UCSD-AML1 (cell line): ENCODE data around the gene CARD8.
"Not testable (repeated sequence)": the region's sequence is repeated elsewhere in the genome, so short reads cannot be mapped to it uniquely, and the experiment has no call there.

Experiments
- DNase-seq: peaks from one replicate; lab custom pipeline; 2025; ENCODE audit not compliant: unreplicated experiment; lab: John Stamatoyannopoulos, UW

The CARD8 gene

DNA sequence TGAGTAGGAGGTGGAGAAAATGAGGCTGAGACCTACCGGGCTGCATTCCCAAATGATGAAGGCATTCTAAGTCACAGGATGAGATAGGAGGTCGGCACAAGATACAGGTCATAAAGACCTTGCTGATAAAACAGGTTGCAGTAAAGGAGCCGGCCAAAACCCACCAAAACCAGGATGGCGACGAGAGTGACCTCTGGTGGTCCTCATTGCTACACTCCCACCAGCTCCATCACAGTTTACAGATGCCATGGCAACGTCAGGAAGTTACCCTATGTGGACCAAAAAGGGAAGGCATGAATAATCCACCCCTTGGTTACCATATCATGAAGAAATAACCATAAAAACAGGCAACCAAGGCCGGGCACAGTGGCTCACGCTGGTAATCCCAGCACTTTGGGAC, 9.6 kb upstream of the CARD8 start:
- DNase-seq = not testable (repeated sequence)

DNA sequence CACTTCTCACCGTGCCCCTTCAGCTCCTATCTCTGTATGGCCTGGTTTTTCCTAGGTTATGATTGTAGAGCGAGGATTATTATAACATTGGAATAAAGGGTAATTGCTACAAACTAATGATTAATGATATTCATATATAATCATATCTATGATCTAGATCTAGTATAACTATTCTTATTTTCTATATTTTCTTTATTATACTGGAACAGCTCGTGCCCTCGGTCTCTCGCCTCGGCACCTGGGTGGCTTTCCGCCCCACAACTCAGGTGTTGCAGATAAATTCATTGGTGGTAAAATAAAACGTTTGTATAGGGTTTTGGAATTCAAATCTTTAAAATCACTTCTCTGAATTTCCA, 4.6 kb upstream of the CARD8 start:
- DNase-seq = not testable (repeated sequence)

DNA sequence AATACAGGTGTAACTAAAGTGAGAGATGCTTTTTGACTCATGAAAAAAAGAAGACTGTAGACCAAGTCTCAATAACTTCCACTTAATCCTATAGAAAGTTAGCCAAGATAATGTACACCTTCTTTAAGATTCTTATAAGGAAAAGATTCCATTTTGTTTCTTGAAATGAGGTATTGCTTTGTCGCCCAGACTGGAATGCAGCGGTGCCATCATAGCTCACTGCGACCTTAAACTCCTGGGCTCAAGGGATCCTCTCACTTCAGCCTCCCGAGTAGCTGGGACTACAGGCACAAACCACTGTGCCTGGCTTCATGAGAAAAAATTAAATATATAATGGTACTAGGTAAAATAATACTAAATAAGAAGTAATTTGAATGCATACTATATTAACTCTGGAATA, 3.3 kb upstream of the CARD8 start:
- not testable (repeated sequence) for DNase-seq

DNA sequence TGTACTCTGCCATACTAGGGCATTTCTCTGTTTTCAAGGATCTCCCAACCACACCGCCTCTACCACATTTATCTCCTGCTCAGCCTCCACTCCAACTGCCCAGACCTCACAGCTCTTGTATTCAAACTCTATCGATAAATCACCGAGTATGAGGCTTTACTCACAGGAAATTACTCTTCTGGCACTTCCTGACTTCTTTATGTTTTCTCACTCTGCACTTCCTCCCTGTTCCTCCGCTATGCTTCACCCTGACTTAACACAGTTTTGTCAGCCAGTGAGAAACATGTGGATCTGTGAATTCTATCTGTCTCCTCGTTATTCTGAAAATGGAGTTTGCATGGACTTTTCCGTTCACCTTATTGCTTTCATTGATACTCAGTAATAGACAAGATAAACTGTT, 2.6 kb upstream of the CARD8 start:
- DNase-seq = no peak

DNA sequence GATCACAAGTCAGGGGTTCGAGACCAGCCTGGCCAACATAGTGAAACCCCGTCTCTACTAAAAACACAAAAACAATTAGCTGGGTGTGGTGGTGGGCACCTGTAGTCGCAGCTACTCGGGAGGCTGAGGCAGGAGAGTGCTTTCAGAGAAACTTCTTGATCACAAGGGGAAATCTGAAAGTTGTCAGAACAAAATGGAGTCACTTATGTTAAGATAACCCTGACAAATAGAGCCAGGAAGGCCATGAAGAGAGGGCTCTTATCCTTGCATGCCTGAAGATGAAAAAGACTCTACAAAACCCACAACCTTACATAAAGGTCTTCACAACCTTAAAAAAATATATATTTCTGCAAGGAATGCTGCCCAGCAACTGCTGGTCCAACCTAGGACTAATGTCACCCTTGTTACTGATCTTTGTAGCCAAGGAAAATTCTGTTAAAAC, 1.2 kb downstream of the CARD8 start:
- no peak for DNase-seq

DNA sequence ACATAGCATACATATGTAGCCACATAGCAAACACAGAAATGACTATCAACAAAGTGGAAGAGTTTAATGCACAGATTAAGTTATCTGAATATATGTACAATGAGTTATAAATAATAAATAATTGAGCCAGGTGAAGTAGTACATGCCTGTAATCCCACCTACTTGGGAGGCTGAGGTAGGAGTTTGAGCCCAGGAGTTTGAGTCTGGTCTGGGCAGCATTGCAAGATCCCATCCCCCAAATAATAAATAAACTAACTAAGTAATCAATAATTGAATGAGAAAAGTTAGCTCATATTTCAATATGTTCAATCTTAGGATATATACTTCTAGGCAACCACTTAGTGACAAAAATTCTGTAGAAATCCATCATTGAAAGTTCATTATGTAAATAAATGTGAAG, 1.7 kb downstream of the CARD8 start:
- no peak for DNase-seq

DNA sequence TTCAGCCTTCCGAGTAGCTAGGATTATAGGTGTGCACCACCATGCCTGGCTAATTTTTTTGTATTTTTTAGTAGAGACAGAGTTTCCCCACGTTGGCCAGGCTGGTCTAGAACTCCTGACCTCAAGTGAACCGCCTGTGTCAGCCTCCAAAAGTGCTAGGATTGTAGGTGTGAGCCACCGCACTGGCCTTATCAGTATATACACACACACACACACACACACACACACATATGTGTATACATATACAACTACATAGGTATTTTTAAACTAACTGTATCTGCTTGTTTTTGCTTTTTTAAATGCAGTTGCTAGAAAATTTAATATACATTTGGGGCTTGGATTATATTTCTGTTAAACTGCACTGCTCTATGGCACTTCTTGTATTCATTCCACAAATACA, 3.1 kb downstream of the CARD8 start:
- no peak for DNase-seq

DNA sequence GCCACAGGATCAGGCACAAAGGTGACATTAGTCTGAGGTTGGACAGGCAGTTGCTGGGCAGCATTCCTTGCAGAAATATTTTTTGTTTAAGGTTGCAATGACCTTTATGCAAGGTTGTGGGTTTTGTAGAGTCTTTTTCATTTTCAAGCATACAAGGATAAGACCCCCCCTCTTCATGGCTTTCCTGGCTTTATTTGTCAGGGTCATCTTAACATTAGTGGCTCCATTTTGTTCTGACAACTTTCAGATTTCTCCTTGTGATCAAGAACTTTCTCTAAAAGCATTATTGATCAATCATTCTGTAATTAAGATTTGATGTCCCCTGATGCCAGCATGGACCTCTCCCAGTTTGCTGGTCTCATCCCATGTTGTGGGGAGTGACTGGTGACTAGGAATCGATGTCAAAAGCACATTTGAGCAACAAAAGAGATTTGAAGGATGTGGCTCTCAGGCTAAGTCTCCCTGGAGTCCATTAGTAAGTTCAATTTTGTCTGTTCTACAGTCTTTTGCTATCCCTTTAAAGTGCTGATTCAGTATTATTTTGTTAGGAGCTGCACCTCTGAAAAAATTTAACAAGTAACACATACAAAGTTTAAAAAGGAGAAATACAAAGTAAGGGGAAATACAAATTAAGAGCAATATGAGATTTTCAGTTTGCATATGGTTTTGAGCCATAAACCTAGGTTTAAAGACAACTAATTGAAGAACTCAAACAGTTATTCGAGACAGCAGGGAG, 5.3 kb downstream of the CARD8 start:
- DNase-seq = no peak

DNA sequence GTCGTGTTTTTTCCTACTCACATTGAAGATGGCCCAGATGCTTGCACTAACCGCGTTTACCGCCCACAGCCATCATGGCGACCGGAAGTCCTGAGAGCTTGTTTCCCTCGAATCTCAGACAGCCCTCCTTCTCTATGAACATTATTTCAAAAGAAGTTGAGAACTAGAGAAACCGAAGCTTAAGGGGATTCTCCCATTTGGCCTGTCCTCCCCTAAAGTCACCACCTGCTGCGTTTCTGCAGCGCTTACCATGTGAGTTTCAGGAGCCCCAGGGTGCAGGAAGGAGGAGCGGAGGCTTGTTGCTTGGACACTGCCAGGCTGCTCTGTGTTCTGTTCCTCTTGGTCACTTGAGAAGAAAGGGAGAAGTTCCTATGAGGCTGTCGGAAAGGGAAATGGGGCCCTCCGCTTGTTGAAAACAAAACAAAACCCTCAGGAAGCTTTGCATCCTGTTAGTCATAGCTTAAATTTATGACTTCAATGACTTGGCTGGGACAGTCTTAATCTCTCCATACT, 6.2 kb downstream of the CARD8 start:
- peak; percentile 81 for DNase-seq

DNA sequence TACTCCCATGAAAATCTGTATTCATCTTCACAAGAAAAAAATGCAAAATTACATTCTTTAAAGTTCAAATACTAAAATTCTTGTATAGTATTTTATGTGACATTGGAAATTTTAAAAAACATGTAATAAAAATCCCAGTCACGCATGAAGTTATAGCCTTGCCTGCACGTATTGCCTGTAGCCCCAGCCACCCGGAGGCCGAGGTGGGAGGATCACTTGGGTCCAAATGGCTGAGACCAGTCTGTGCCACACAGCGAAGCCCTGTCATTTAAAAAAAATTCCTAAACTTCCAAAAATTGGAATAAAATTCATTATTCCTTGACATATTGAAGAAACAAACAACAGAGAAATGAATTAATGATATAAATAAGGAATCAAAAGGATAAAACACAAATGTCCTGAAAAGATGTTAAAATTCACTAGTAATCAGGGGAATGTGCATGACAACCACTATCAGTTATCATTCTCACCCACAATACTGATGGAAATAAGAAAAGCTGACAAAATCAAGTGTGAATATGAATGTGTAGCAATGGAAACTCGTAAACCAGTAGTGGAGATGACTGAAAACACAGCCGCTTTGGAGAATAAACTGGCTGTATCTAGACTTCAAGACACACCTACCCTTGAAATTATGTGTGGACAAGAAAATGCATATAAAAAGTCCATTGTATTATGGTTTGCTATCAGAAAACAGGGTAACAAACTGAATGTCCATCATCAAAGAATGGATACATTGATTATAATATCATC, 7.5 kb downstream of the CARD8 start:
- DNase-seq = no peak

DNA sequence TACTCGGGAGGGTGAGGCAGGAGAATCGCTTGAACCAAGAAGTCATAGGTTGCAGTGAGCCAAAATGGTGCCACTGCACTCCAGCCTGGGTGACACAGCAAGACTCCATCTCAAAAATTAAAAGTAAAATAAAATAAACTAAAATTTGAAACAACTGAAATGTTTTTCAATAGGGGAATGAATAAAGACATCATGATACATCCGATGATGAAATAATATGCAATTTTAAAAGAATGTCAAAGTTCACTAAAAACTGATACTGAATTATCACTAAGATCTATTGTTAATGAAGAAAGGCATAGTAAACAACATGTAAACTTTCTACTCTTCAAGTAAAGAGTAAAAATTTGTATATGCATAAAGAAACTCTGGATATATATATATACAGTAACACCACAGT, 8.5 kb downstream of the CARD8 start:
- no peak for DNase-seq

DNA sequence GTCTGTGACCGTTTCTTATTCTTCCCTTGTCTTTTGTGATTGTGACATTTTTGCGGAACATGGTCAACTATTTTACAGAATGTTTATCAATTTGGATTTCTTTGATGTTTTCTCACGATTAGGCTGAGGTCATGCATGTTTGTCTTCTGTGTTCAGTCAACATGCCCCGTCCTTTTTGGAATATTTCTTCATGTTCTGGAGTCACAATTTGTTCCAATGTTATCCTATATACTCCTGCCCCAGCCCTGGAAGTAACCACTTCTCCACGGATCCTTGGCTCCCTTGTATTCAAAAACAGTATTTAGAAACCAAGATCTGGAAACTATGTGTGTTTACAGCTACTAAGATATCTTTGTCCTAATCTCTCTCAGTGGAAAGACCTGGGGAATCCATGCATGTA, 9.6 kb downstream of the CARD8 start:
- DNase-seq = no peak

DNA sequence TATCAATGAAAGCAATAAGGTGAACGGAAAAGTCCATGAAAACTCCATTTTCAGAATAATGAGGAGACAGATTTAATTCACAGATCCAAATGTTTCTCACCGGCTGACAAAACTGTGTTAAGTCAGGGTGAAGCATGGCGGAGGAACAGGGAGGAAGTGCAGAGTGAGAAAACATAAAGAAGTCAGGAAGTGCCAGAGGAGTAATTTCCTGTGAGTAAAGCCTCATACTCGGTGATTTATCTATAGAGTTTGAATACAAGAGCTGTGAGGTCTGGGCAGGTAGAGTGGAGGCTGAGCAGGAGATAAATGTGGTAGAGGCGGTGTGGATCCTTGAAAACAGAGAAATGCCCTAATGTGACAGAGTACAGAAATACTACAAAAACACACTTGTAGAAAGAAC, 11.4 kb downstream of the CARD8 start:
- DNase-seq = no peak

DNA sequence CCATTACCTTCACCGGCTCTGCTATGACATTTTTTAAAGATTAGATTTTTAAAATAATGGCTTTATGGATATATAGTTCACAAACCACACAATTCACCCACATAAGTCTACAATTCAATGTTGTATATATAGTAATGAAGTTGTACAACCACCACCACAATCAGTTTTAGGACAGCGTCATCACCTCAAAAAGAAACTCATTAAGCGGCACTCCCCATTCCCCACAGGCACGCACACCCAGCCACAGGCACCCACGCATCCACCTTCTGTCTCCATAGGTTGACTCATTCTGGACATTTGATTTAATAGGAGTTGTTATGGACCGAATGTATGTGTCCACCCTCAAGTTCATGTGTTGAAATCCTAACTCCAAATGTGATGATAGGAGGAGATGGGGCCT, 13.9 kb downstream of the CARD8 start:
- not testable (repeated sequence) for DNase-seq

DNA sequence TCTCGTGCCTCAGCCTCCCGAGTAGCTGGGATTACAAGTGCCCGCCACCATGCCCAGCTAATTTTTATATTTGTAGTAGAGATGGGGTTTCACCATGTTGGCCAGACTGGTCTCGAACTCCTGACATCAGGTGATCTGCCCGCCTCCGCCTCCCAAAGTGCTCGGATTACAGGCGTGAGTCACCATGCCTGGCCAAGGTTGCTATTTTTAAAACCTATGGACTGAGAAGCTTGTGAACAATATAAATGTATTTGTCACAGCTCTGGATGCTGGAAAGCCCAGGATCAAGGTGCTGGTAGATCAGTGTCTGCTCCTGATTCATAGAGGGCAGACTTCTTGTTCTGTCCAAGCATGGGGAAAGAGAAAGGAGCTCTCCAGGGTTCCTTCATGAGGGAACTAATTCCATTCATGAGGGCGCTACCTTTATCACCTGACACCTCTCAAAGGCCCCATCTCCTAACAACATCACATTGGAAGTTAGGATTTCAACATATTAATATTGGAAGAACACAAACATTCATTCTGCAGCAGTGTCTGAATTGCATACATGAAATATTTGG, 16.1 kb downstream of the CARD8 start:
- no peak for DNase-seq

DNA sequence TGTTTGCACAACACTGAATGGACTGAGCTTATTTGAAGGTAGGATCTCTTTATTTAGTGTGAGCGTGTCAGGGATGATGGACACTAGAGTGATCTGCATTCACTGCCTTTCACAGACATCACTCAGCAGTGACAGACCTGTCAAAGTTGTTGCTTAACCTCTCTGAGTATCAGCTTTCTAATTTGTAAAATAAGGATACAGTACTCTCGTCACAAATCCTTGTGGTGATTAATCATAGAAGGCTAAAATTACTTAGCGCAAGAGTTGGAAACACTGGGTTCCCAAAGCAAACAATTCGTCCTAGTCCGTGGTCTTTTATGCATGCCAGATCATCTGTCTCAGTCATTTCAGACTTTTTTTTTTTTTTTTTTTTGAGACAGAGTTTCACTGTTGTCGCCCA, 16.6 kb downstream of the CARD8 start:
- DNase-seq = no peak

DNA sequence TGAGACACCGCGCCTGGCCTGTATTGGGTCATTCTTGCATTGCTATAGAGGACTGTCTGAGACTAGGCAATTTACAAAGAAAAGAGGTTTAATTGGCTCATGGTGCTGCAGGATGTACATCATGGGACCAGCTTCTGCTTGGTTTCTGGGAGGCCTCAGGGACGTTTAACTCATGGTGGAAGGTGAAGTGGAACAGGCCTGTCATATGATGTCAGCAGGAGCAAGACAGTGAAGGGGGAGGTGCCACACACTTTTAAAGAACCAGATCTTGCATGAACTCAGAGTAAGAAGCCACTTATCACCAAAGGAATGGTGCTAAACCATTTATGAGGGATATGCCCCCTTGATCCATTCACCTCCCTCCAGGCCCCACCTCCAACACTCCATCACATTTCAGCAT, 18.7 kb downstream of the CARD8 start:
- no peak for DNase-seq

DNA sequence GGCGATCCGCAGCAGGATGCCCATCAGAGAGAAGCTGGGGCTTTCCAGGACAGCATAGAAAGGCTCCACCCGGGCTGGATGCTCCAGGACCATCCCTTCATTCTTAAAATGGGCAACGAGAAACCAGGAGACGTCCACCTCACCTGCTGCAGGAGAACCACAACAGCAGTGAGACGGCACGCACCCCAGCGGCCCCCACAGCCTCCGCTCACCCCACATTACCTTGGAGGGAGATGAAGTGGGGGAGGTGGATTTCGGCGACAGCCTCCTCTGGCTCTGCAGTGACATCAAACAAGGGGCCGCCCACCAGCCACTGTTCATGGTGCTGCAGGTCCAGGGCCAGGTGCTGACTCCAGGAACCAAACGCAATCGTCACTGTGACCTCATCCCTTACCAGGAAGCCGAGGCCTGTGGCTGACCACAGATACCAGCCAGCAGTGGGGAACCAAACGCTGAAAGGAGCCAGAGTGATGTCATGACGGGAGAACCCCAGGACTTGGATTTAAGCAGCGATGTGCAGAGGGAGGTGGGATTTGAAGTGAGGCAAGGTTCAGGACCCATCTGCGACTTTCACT, 25.1 kb downstream of the CARD8 start:
- no peak for DNase-seq

DNA sequence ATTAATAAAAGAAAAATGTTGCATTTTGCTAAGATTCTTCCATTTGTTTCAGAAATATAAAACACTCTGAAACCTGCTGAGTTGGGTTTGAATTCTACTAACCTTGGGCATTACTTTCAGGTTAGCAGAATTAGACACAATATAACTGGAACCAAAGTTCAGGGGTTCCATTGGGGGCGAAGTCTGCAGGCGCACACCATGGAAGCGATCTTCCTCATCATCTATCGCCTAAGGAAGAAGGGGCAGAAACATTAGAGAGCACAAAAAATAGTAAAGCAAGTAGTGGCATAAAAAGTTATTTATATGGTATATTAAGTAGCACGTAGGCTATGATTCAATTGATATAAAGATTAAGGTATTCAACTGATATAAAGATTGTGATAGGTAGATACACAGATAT, 34.1 kb downstream of the CARD8 start:
- DNase-seq = no peak

DNA sequence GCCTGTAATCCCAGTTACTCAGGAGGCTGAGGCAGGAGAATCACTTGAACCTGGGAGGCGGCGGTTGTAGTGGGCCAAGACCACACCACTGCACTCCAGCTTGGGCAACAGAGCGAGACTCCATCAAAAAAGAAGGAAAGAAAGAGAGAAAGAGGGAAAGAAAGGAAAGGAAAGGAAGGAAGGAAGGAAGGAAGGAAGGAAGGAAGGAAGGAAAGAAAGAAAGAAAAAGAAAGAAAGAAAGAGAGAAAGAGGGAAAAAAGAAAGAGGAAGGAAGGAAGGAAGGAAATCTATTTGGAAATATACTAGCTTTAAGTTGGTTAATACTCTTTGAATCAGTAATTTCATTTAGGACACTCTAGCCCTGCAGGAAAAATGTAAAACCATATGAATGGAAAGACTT, 34.9 kb downstream of the CARD8 start:
- DNase-seq = not testable (repeated sequence)

DNA sequence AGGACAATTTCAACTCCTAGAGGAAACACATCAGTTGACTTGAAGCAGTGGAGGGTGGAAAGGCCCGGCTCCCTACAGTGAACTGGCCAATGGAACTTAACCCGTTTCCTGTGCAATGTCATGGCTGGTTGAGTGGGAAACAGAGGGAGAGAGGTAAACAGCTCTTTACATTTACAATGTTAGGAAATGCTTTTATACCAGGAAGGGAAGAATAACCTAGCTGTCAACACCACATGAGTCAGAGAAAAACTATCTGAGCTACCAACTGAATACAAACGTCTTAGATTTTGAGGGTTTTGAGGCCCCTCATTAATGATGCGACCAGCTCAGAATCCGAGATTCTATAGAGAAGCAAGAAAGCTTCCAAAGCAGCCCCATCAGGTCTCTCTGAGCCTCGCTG, 36.7 kb downstream of the CARD8 start:
- no peak for DNase-seq

DNA sequence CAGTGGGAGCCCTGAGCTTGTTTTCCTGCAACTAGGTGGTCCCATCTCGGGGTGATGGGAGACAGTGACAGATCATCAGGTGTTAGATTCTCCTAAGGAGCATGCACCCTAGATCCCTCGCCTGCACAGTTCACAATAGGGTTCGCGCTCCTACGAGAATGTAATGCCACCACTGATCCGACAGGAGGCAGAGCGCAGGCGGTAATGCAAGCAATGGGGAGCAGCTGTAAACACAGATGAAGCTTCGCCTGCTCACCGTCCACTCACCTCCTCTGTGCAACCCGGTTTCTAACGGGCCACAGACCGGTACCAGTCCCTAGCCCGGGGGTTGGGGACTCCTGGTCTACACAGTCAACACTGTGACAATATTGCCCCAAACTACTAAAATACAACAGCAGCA, 38.8 kb downstream of the CARD8 start:
- no peak for DNase-seq
